Right hindlimb (tissue), 1 donor: Measurements from ENCODE around the gene STK32B.
"Not testable (repeated sequence)": the region's sequence is repeated elsewhere in the genome, so short reads cannot be mapped to it uniquely, and the experiment has no call there.

Experiments
- DNase-seq: peaks from one replicate; pipeline ENCODE4 v3.0.0-alpha.2; 2018

Gene STK32B

DNA sequence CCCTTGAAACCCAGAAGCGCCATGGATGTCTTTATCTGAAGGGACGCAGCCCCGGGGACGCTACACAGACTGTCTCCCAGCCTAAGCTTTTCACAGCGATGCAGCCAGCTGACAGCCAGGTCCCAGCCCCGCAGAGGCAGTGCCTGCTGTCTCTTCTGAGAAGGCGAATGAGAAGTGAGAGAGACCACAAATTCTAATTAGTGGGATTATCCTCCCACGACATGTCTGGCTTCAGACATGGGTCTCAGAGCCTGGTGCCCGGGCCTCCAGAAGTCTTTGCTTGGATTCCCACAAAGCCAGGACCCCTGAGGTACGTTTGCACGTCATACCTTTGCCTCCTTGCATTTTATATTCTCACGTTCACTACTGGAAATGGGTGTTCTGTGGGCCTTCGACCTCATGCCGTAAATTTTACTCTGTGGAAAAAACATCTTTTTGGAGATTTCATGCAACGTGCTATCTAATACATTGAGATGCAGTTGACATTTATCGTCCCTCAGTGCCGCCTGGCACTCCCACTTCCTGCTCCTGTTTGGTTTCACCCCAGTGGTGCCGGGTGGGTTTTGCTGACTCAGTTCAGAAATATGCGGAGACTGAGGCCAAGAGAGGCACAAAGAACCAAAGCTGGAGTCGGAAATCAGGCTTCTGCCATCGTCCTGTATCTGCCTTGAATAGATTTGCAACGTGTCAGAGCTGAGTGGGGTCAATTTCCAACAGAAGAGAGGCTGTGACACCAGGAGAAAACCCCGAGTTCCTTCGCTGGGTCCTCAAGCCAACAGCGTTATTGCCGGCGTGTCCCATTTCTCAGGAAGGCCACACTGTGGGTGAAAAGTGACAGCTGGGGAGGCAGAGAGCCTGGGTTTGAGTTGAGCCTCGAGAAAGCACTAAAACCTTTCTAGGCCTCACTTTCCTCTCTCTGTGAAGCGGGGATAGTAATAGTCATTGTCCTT, 114.4 kb downstream of the STK32B start:
- peak; percentile 39 for DNase-seq

DNA sequence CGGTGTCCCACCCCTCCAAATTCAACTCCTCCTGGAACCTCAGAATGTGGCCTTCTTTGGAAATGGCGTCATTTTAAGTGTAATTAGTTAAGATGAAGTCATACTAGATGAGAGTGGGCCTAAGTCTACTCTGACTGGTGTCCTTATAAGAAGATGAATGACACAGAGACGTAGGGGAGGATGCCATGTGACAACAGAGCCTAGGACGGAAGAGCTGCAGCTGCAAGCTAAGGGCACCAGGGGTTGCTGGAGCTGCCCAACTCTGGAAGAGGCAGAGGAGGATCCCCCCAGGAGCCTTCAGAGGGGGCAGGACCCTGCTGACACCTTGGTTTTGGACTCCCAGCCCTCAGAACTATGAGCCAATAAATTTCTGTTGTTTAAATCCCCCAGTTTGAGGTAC, 115.1 kb downstream of the STK32B start:
- no peak for DNase-seq

DNA sequence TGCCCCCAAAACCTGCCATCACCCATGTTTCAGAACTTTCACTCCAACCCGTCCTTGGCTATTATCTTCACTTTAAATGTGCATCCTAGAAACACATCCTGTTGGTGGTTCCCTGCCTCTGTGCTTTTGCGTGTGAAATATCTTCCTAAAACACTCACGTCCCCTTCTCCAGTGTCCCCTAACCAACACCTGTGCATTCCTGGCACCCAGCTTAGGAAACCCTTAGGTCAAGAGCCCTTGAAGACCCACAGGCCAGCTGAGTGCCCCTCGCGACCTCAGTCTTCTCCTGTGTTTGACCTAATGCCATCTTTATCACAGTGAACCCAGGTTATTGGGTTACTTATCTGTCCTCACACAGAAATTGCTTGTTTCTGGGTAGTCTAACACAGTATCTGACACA, 117.6 kb downstream of the STK32B start:
- no peak for DNase-seq

GRCh38 chr4:5175836-5176235, 124.6 kb downstream of the STK32B start:
- not testable (repeated sequence) for DNase-seq

- no peak for DNase-seq
These were observed 133.3 kb downstream of the STK32B start for GRCh38 chr4:5184606-5185005.

- no peak for DNase-seq
These were observed 134.3 kb downstream of the STK32B start for GRCh38 chr4:5185551-5185950.

DNA sequence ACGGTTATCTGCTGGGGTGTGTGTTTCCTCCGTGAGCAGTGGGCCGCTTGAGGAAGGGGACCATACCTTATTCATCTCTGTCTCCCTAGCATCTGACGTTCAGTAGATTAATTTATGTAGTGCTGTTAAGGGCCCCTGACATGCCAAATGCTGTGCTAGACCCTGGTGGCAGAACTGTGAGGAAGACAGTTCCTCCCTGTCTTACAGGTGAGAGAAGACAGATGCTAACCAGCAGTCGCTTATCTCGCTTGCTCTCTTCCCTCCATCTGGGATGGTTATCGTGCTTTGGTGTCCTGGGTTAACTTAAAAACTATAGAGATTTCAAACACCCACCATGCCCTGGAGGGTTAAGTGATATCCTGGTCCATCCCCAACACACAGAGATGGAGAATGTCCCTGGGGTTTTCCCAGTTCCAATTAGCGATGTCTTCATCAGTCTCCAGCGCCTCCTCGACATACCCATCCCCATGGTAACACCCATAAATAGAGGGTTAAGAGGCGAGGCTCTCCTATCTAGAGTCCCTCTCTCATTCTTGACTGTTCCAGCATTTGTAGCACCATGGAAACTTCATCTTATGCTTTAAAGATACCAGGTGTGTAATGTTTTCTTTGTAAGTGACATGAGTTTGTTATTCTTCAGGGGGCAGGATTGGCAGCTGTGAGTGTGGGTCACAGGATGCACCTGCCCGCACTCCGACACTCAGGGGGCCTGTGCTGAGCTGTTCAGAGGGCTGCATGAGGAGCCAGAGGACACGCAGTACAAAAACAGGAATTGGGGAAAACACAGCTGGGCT, 135.2 kb downstream of the STK32B start:
- no peak for DNase-seq

- DNase-seq, result no peak
These were observed 136.8 kb downstream of the STK32B start for GRCh38 chr4:5188130-5188529.

- DNase-seq, result no peak
These were observed 140.6 kb downstream of the STK32B start for GRCh38 chr4:5191831-5192230.

DNA sequence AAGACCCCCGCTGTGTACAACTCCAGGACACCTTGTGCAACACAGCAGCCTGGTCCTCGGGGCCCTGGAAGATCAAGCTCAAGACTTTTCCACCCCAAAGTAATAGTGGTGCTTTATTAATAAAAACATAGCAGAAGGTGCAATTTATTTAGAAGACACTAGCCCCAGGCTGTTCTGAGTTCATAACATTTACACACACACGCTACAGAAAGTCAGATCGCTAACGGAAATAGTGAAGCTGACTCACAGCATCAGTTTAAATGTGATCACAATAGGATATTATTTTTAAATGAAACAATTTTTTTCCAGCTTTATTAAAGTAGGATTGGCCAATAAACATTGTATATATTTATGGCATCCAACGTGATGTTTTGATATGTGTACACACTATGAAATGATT, 141.0 kb downstream of the STK32B start:
- DNase-seq, result no peak

DNA sequence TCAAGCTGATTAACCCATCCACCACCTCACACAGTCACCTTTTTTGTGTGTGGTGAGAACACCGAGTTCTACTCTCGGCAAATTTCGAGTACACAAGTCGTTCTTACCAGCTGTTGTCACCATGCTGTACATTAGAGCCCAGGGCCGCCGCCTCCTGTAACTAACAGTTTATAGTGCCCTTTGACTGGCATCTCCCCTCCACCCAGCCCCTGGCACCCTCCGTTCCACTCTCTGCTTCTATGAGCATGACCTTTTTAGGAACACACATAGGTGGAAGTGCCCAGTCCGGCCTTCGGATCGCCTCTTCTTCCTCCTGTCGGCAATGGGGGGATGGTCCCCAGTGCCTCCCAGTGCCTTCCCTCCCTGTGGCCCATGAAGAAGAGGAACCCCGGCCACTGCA, 141.4 kb downstream of the STK32B start:
- no peak for DNase-seq

DNA sequence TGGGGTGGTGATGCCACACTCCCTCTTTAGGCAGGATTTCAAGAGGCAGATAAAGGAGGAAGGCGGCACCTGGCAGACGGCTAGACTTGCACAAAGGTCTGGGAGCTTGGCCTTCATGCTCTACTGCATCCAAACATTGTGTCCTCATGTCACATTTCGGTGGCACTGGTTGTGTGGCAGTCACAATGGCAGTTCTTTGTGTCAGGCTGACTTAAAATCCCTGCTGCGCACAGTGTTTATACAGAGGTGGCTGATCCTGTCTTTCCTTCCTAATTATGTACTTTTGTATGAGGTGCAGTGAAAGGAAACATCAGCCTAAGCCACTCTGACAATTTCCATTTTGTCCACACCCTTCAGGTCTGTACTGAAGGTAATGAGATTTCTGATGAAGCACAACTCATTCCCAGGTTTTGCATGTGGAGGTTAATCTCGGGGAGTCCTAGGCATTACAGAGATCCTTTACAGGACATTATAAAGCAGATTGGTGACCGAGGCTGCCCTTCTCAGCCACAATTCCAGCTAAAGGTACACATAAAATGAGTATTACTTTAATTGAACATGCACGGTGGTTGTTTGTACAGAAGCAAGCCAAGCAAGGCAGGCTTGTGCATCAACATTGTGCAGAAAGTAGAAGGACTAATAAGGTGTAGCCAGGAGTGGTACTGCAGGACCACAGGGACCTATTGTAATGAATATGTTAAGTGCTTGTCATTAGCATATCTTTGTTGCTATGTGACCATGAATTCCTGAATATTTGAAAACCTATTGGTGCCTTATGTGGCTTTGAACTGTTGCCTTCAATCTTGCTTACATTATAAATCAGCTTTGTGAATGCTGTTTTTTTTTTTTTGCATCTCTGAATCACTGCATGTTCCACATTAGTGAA, 147.6 kb downstream of the STK32B start:
- DNase-seq, result no peak

DNA sequence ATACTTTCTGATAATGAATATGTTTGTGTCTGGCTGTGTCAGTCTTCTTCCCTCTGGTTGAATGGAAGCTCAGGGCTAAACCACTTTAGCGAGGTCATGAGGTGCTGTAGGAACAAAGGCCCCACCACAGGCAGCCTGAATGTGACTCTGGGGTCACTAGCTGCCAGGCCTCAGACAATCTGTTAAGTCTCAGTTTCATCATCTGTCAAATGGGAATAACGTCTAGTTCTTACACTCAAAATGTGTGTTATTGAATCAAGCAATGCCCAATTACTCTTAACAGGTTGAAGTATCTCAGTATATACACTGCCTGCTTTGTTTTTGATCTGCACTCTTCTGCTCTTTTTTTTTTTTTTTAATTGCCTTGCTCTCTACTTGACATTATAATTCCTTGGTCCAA, 148.6 kb downstream of the STK32B start:
- DNase-seq, result no peak

DNA sequence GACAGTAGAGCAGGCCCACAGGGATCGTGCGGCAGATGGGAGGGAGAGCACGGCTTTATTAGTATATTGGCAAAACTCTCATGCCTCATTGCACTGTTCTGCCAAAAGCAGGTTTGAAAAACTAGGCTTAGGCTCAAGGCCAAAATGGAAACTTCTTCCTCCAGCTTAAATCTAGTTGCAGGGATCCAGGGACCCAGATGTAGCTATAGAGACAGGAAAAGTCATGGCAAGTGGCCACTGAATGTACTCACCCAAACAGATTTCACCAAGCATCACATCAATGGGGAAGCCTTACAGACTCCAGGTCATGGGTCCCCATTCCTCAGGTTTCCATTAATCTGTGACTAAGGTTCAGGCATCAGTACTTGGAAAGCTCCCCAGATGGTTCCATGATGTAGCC, 149.2 kb downstream of the STK32B start:
- DNase-seq, result no peak

DNA sequence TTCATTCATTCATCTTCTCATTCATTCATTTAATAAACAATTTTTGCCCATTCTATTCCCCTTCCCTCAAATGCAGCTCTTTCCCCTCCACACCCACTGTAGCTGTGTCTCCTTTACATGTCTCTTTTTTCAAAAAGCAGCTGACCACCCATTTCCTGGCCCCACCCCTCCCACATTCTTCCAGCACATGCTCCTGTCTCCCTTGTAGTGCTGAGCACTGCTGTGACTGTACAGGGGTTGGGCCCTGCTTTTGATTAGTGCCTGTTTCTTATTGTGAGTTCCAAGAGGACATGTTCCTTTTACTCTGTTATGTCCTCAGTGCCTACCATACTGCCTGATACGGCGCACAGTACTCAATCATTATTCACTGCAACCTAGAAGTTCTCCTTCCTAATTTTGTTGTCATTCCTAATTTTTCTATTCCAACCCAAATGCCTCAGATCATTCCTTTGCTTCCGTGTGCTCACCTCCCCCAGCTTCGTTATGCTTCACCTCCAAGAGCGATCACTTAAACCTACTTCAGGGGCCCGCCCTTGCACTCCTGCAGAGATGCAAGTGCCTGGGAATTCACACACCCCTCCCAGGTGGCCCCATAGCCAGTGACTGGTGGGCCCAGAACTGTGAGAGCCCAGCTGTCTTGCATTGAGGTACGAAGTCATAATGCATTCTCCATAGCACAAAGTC, 152.2 kb downstream of the STK32B start:
- no peak for DNase-seq

DNA sequence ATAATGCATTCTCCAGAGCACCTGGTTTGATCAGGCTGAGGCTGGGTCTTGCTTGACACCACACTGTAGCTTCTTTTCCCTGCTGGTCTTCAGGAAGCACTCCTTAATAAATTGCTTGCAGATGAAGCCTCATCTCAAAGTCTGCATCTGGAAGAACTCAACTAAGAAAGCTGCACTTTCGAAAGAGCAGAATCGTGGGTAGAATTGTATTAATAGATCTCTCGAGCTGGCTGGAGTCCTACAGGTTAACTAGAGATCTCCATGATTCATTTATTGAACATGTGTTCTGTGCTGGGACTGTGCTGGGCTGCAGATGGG, 152.7 kb downstream of the STK32B start:
- DNase-seq, result no peak

GRCh38 chr4:5204781-5205180, 153.5 kb downstream of the STK32B start:
- no peak for DNase-seq

DNA sequence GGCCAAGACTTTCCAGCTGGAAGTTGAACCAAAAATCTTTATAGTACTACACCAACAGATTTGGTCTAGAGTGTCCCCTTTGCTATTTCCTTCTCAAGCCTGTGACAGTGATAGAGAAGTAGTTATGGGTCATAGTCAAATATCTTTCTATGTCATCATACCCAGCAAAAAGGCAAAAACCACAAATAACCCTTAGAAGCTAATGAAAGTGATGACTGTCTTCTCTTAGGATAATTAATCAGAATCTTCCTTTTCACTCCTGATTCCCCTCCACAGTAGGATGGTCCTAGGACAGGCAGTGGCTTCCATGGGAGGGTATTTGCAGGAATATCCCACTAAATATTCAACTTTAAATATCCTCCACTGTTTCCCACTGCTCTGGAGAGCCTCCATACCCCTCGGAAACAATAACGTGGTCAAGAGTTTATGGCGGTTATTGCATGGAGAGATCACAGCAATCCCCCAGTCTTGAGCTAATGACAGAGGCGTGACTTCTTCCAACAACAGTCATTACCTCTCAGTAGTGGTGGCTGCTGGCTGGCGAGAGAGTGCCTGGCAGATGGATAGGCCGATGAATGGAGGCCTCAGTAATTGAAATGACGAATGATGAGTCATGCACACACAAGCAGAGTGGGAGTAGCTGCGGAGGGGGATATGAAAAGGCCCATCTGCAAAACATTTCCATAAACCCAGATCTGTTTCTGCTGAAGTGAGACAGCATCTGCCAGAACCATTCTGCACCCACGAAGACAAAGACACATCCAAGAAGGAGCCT, 154.9 kb downstream of the STK32B start:
- peak; percentile 32 for DNase-seq

GRCh38 chr4:5209862-5210261, 158.6 kb downstream of the STK32B start:
- DNase-seq, result no peak

DNA sequence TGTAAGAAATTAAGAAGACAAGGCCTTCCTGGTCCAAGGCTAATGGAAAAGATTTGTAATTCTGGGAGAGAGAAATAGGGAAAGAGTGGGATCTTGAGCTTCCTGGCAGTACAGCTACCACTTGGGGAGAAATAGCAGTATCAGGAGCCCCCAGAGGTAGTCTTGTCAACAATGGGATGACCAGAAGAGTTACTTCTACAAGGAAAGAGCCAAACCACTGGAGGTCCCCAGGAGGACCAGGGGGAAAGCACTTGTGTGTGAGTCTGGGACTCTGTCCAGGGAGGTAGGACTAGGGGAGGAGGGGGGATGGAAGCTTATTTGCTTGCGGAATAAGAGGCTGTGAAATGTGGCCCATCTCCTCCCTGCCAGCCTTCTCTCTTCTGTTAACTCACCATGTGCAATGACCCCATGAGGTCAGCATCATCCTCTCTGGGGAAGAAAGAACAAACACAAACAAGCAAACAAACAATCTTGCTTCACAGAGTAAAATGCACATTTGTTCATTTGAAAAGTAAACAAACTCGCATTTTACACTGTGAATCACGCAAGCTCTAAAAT, 160.1 kb downstream of the STK32B start:
- peak; percentile 33 for DNase-seq

GRCh38 chr4:5212255-5213013, 161.2 kb downstream of the STK32B start:
- DNase-seq, result no peak
